GM12873 (cell line): Measurements from ENCODE around the gene CSPG5.

ENCODE experiments used
- TF ChIP-seq, protein P1 (sequence below): IDR thresholded peaks from 2 replicates; pipeline ENCODE4 v1.5.1; 2012; ENCODE audit warnings: low read depth, mild to moderate bottlenecking, moderate library complexity, low read length, control low read depth; ENCODE audit not compliant: insufficient read depth; ENCODE audit errors: missing control alignments

Gene CSPG5

DNA sequence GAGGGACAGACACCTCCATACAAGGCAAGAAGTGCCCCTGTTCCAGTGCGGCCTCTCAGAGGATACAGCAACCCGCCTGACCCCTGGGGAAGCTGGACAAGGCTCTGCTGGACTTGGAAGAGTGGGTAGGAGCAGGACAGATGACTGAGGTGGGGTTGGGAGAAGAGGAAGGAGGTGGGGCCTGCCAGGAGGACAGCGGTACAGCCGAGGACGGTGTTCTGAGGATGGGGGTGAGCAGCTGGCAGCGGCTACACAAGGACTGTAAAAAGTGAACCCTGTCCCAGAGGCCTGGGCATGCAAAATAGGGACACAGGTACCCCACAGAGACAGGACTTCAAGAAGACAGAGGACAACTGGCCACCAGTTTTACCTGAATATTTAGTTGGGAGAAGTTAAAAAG is 41.7 kb downstream of the CSPG5 start:
- TF ChIP-seq, protein P1, sequence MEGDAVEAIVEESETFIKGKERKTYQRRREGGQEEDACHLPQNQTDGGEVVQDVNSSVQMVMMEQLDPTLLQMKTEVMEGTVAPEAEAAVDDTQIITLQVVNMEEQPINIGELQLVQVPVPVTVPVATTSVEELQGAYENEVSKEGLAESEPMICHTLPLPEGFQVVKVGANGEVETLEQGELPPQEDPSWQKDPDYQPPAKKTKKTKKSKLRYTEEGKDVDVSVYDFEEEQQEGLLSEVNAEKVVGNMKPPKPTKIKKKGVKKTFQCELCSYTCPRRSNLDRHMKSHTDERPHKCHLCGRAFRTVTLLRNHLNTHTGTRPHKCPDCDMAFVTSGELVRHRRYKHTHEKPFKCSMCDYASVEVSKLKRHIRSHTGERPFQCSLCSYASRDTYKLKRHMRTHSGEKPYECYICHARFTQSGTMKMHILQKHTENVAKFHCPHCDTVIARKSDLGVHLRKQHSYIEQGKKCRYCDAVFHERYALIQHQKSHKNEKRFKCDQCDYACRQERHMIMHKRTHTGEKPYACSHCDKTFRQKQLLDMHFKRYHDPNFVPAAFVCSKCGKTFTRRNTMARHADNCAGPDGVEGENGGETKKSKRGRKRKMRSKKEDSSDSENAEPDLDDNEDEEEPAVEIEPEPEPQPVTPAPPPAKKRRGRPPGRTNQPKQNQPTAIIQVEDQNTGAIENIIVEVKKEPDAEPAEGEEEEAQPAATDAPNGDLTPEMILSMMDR = no peak

DNA sequence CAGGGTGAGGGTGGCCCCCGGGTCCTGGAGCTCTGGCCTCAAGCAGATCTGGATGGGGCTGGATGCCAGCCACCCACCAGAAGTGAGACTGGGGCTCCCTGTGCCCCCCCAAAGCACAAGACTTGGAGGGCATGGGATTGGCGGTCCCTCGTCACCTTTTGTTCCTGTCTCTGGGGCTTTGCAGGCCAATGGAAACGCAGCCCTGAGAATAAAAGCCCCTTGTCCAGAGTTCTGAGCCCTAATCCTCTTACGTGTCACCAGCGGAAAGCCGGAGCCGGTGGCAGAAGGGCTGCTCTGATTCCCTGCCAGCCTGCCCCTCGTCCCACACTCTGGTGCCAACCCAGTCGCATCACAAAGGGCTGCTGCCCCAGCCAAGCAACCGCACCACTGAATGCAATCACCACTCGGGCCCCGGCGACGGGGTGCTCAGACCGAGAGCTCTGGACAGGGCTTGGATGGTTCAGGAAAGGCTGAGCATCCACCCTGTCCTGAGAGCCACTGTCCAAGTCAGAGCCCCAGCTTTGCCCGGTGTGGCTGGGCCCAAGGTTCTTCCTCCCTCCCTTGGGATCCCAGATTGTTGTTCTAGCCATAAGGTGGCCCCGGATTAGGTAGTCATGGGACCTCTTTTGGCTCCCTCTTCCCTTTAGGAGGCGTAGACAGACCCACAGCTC is 42.3 kb downstream of the CSPG5 start:
- TF ChIP-seq, protein P1 = no peak

DNA sequence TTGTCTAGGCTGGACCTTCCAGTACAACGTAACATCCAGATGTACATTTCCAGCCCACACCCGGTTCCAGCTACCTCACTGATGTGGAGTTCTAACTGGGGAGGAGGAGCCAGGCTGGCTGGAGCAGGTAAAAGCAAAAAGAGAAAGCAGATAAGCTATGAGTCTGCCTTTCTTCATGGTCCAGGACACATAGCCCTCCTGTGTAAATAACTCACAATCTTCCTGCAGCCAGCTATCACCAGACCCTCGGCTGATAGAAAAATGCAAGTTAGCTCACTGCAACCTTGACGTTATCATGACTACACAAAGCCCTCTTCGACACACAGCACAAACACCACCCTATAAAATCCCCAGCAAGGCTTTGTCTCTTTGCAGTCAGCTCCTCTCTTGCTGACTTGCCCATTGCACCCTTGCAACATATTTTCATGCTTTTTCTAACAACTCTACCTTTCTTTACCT is 44.6 kb downstream of the CSPG5 start:
- TF ChIP-seq, protein P1 = no peak

DNA sequence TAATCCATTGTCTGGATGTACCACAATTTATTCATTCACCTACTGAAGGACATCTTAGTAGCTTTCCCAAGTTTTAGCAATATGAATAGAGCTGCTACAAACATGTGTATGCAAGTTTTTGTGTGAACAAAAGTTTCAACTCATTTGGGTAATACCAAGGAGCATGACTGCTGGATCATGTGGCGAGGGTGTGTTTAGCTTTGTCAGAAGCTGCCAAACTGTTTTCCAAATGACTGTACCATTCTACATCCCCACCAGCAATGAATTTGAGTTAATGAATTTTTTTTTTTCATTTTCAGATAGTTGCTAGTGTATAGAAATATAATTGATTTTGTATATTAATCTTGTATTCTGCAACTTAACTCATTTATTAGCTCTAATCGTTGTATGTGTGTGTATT is 45.2 kb downstream of the CSPG5 start:
- TF ChIP-seq, protein P1 = no peak

DNA sequence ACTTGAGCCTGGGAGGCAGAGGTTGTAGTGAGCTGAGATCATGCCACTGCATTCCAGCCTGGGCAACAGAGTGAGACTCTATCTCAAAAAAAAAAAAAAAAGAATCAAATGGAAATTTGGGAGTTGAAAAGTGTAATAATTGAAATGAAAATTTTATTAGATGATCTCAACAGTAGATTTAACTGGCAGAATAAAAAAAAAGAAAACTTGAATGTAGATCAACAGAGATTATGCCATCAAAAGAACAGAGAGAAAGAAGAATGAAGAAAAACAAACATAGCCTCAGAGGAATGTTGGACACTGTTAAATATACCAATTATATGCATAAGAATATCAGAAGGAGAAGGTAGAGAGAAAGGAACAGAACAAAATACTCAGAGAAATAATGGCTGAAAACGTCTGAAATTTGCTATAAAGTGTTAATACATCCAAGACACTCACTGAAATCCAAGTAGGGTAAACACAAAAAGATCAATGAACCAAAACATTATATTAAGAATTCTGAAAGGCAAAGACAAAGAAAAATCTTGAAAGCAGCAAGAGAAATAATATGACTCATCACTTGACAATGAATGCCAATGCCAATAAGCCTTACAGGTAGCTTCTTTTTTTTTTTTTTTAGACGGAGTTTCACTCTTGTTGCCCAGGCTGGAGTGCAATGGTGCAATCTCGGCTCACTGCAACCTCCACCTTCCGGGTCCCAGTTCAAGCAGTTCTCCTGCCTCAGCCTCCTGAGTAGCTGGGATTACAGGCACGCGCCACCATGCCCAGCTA is 50.5 kb downstream of the CSPG5 start:
- TF ChIP-seq, protein P1 = no peak

DNA sequence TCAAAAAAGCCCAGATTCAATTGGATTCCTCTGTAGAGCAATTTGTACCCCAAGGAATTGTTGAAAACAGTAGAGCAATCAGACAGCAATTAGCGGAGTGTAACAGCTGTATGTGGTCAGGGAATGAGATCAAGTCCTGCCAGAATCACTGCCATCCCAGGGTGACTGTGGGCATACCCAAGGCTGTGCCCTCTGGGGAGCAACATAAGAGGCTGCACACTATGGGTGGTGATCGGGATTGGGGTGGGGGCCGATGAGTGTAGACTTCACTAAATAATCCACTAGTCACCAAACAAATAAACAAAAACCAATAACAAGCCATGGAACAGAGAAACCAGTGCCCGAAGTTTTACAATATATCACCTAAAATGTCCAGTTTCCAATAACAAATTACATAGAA is 53.0 kb downstream of the CSPG5 start:
- TF ChIP-seq, protein P1 = no peak

DNA sequence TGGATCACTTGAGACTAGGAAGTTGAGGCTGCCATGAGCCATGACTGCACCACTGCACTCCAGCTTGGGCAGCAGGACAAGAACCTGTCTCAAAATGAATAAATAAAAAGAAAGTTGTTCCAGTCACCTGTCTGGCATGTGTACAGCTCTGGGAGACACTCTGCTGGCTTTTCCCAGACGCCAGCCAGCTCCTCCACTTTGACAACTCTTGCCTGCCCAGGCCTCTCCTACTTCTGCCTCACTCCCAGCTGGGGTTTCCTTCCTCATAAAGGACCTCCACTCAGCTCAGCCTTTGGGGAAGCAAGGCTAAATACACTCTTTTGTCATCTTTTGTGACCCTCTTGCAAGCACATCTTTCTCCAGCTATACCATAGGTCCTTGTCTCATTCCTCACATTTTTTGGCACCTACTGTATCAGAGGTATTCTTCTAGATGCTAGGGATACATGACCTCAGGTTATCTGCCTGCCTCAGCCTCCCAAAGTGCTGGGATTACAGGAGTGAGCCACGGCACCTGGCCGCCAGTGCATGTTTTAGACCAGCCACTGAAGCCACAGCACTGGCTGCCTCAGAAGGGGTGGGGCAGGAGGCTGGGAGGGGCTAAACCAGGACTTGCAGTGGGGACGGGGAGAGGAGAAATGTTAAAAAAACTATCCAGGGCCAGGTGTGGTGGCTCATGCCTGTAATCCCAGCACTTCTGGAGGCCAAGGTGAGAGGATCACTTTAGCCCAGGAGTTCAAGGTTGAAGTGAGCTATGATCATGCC is 55.2 kb downstream of the CSPG5 start:
- TF ChIP-seq, protein P1 = no peak
